ENCODE measurements around the gene PPP1R9A.

Gene PPP1R9A

GRCh38 chr7:95330204-95330960 lies 423.0 kb downstream of the PPP1R9A start:
- no peaks in the 10 kb centered on the region for H3K9me3 ChIP-seq (ENCODE audit: low read length)
- H3K9ac ChIP-seq (ENCODE audit: low read length), result no peak overlapping the region
- peaks cover 0 to 2% of the 10 kb centered on the region in 2 donors for H3K27me3 ChIP-seq (ENCODE audit: control insufficient read depth in 1 of 2, insufficient read depth in 2 of 2, low read length in 2 of 2)
- no peaks in the 10 kb centered on the region for H3K4me1 ChIP-seq (ENCODE audit: insufficient read depth, low read length)
- H3K36me3 ChIP-seq (ENCODE audit: insufficient read depth, low read length), result no peaks in the 10 kb centered on the region
- no peak overlapping the region for H3K27ac ChIP-seq (ENCODE audit: low read depth, low read length)
- H3K4me3 ChIP-seq (ENCODE audit: low read depth in 1 of 2, low read length in 2 of 2), result peak overlapping the region; percentile 9 to 38

GRCh38 chr7:95330961-95331337 lies 423.6 kb downstream of the PPP1R9A start:
- no peak overlapping the region for H3K9ac ChIP-seq (ENCODE audit: low read length)
- H3K36me3 ChIP-seq (ENCODE audit: insufficient read depth, low read length), result no peaks in the 10 kb centered on the region
- H3K27ac ChIP-seq (ENCODE audit: low read depth, low read length), result no peak overlapping the region
- H3K27me3 ChIP-seq (ENCODE audit: control insufficient read depth in 1 of 2, insufficient read depth in 2 of 2, low read length in 2 of 2), result no peaks in the 10 kb centered on the region
- no peaks in the 10 kb centered on the region for H3K4me1 ChIP-seq (ENCODE audit: insufficient read depth, low read length)
- H3K4me3 ChIP-seq (ENCODE audit: low read depth in 1 of 2, low read length in 2 of 2), result peak overlapping the region in 1 of 2 donors; percentile 38
- H3K9me3 ChIP-seq (ENCODE audit: low read length), result no peaks in the 10 kb centered on the region

GRCh38 chr7:95334447-95334846 lies 427.1 kb downstream of the PPP1R9A start:
- no peaks in the 10 kb centered on the region for H3K9me3 ChIP-seq (ENCODE audit: low read length)
- no peaks in the 10 kb centered on the region for H3K4me1 ChIP-seq (ENCODE audit: insufficient read depth, low read length)
- no peak overlapping the region for H3K27ac ChIP-seq (ENCODE audit: low read depth, low read length)
- H3K27me3 ChIP-seq (ENCODE audit: control insufficient read depth in 1 of 2, insufficient read depth in 2 of 2, low read length in 2 of 2), result no peaks in the 10 kb centered on the region
- no peak overlapping the region for H3K9ac ChIP-seq (ENCODE audit: low read length)
- no peaks in the 10 kb centered on the region for H3K36me3 ChIP-seq (ENCODE audit: insufficient read depth, low read length)
- no peak overlapping the region for H3K4me3 ChIP-seq (ENCODE audit: low read depth in 1 of 2, low read length in 2 of 2)

GRCh38 chr7:95335093-95335492 lies 427.7 kb downstream of the PPP1R9A start:
- no peaks in the 10 kb centered on the region for H3K36me3 ChIP-seq (ENCODE audit: insufficient read depth, low read length)

GRCh38 chr7:95338832-95339231 lies 431.4 kb downstream of the PPP1R9A start:
- Histone ChIP-seq H3K27ac (ENCODE audit: low read depth, low read length) (no peak overlapping the region), H3K9me3 (ENCODE audit: low read length) (no peaks in the 10 kb centered on the region)

More at GRCh38 chr7:95335093-95335492, 427.7 kb downstream of the PPP1R9A start:
- Histone ChIP-seq H3K27me3 (ENCODE audit: control insufficient read depth in 1 of 2, insufficient read depth in 2 of 2, low read length in 2 of 2) (no peaks in the 10 kb centered on the region), H3K4me1 (ENCODE audit: insufficient read depth, low read length) (no peaks in the 10 kb centered on the region), H3K4me3 (ENCODE audit: low read depth in 1 of 2, low read length in 2 of 2) (no peak overlapping the region), H3K27ac (ENCODE audit: low read depth, low read length) (no peak overlapping the region), H3K9ac (ENCODE audit: low read length) (no peak overlapping the region), H3K9me3 (ENCODE audit: low read length) (no peaks in the 10 kb centered on the region)

GRCh38 chr7:95340491-95340890 lies 433.1 kb downstream of the PPP1R9A start:
- no peaks in the 10 kb centered on the region for H3K9me3 ChIP-seq (ENCODE audit: low read length)
- no peaks in the 10 kb centered on the region for H3K27me3 ChIP-seq (ENCODE audit: control insufficient read depth in 1 of 2, insufficient read depth in 2 of 2, low read length in 2 of 2)
- H3K9ac ChIP-seq (ENCODE audit: low read length), result no peak overlapping the region
- H3K36me3 ChIP-seq (ENCODE audit: insufficient read depth, low read length), result no peaks in the 10 kb centered on the region
- H3K27ac ChIP-seq (ENCODE audit: low read depth, low read length), result no peak overlapping the region
- no peaks in the 10 kb centered on the region for H3K4me1 ChIP-seq (ENCODE audit: insufficient read depth, low read length)
- no peak overlapping the region for H3K4me3 ChIP-seq (ENCODE audit: low read depth in 1 of 2, low read length in 2 of 2)

More at GRCh38 chr7:95338832-95339231, 431.4 kb downstream of the PPP1R9A start:
- no peaks in the 10 kb centered on the region for H3K4me1 ChIP-seq (ENCODE audit: insufficient read depth, low read length)
- H3K4me3 ChIP-seq (ENCODE audit: low read depth in 1 of 2, low read length in 2 of 2), result no peak overlapping the region
- no peak overlapping the region for H3K9ac ChIP-seq (ENCODE audit: low read length)
- no peaks in the 10 kb centered on the region for H3K36me3 ChIP-seq (ENCODE audit: insufficient read depth, low read length)
- H3K27me3 ChIP-seq (ENCODE audit: control insufficient read depth in 1 of 2, insufficient read depth in 2 of 2, low read length in 2 of 2), result no peaks in the 10 kb centered on the region

GRCh38 chr7:95342029-95342428 lies 434.6 kb downstream of the PPP1R9A start:
- H3K4me1 ChIP-seq (ENCODE audit: insufficient read depth, low read length), result no peaks in the 10 kb centered on the region
- H3K4me3 ChIP-seq (ENCODE audit: low read depth in 1 of 2, low read length in 2 of 2), result no peak overlapping the region
- H3K27ac ChIP-seq (ENCODE audit: low read depth, low read length), result no peak overlapping the region
- no peaks in the 10 kb centered on the region for H3K9me3 ChIP-seq (ENCODE audit: low read length)
- H3K36me3 ChIP-seq (ENCODE audit: insufficient read depth, low read length), result no peaks in the 10 kb centered on the region
- no peaks in the 10 kb centered on the region for H3K27me3 ChIP-seq (ENCODE audit: control insufficient read depth in 1 of 2, insufficient read depth in 2 of 2, low read length in 2 of 2)
- no peak overlapping the region for H3K9ac ChIP-seq (ENCODE audit: low read length)

- H3K4me3 ChIP-seq (ENCODE audit: low read depth in 1 of 2, low read length in 2 of 2), result no peak overlapping the region
- no peaks in the 10 kb centered on the region for H3K27me3 ChIP-seq (ENCODE audit: control insufficient read depth in 1 of 2, insufficient read depth in 2 of 2, low read length in 2 of 2)
- H3K9ac ChIP-seq (ENCODE audit: low read length), result no peak overlapping the region
- H3K4me1 ChIP-seq (ENCODE audit: insufficient read depth, low read length), result no peaks in the 10 kb centered on the region
- no peaks in the 10 kb centered on the region for H3K9me3 ChIP-seq (ENCODE audit: low read length)
- H3K36me3 ChIP-seq (ENCODE audit: insufficient read depth, low read length), result no peaks in the 10 kb centered on the region
- no peak overlapping the region for H3K27ac ChIP-seq (ENCODE audit: low read depth, low read length)
Observed at GRCh38 chr7:95342642-95343307, 435.4 kb downstream of the PPP1R9A start.
